Measurements from ENCODE around the gene ETHE1. TPM values are rescaled to one million over a fixed set of nuclear protein-coding genes. Genes with fewer than 3 reads are reported as not detected.

The ETHE1 gene
- polyA plus RNA-seq, 3 donors, result 71.2 to 135 (median 111) TPM

GRCh38 chr19:43541920-43542650 lies 15.1 kb upstream of the ETHE1 start:
- Mint-ChIP-seq H3K27ac (peak overlapping the region in 1 of 7 donors; percentile 42), H3K4me1 (no peaks in the 10 kb centered on the region), H3K9me3 (peaks cover 0 to 4% (median 0%) of the 10 kb centered on the region in 7 donors), H3K27me3 (ENCODE audit: low read depth in 3 of 3) (no peaks in the 10 kb centered on the region), H3K36me3 (peaks cover 73 to 94% of the 10 kb centered on the region in 2 donors), H3K4me3 (no peak overlapping the region)
- no peak overlapping the region for H3K27ac ChIP-seq (ENCODE audit: low read depth in 1 of 2, low read length in 2 of 2)
- H3K79me2 ChIP-seq (ENCODE audit: insufficient read depth, low read length), result no peaks in the 10 kb centered on the region
- H2AFZ ChIP-seq (ENCODE audit: insufficient read depth, low read depth, low read length, poor library complexity, severe bottlenecking), result no peak overlapping the region
- H4K20me1 ChIP-seq (ENCODE audit: insufficient read depth, low read length), result no peaks in the 10 kb centered on the region
- no peak for DNase-seq
- no peak for TF ChIP-seq CTCF (IDR thresholded peaks at IDR 0.05)
- no peak overlapping the region for H3K4me3 ChIP-seq (replicated peaks in 1 of 3; ENCODE audit: low read depth in 2 of 3, low read length in 3 of 3)
- no CpG with 5 or more reads among the region's 5 CpGs for WGBS (ENCODE audit: insufficient coverage)
- no peaks in the 10 kb centered on the region for H3K27me3 ChIP-seq (ENCODE audit: control insufficient read depth in 2 of 2, insufficient read depth in 2 of 2, low read length in 2 of 2)
- intact Hi-C loops (cut with micrococcal nuclease), result no loop called here
- no peaks in the 10 kb centered on the region for H3K4me1 ChIP-seq (ENCODE audit: control insufficient read depth in 1 of 2, insufficient read depth in 2 of 2, low read length in 2 of 2)
- no peak overlapping the region for H3K9ac ChIP-seq (ENCODE audit: insufficient read depth, low read length, poor library complexity, severe bottlenecking)
- no peaks in the 10 kb centered on the region for H3K9me3 ChIP-seq (replicated peaks in 1 of 2; ENCODE audit: control insufficient read depth in 1 of 2, insufficient read depth in 1 of 2, low read length in 2 of 2)
- H3K4me2 ChIP-seq (replicated peaks; ENCODE audit: extremely low read depth, low read length, poor library complexity, severe bottlenecking), result no peak overlapping the region
- peaks cover 61 to 87% of the 10 kb centered on the region in 2 donors for H3K36me3 ChIP-seq (replicated peaks in 1 of 2; ENCODE audit: control insufficient read depth in 1 of 2, insufficient read depth in 2 of 2, low read length in 2 of 2)

- Histone ChIP-seq H4K20me1 (ENCODE audit: insufficient read depth, low read length) (no peaks in the 10 kb centered on the region), H3K4me2 (replicated peaks; ENCODE audit: extremely low read depth, low read length, poor library complexity, severe bottlenecking) (no peak overlapping the region), H3K4me1 (ENCODE audit: control insufficient read depth in 1 of 2, insufficient read depth in 2 of 2, low read length in 2 of 2) (no peaks in the 10 kb centered on the region), H2AFZ (ENCODE audit: insufficient read depth, low read depth, low read length, poor library complexity, severe bottlenecking) (no peak overlapping the region), H3K9ac (ENCODE audit: insufficient read depth, low read length, poor library complexity, severe bottlenecking) (no peak overlapping the region), H3K27me3 (ENCODE audit: control insufficient read depth in 2 of 2, insufficient read depth in 2 of 2, low read length in 2 of 2) (no peaks in the 10 kb centered on the region), H3K27ac (ENCODE audit: low read depth in 1 of 2, low read length in 2 of 2) (no peak overlapping the region), H3K4me3 (replicated peaks in 1 of 3; ENCODE audit: low read depth in 2 of 3, low read length in 3 of 3) (no peak overlapping the region), H3K36me3 (replicated peaks in 1 of 2; ENCODE audit: control insufficient read depth in 1 of 2, insufficient read depth in 2 of 2, low read length in 2 of 2) (peaks cover 48 to 73% of the 10 kb centered on the region in 2 donors), H3K79me2 (ENCODE audit: insufficient read depth, low read length) (no peaks in the 10 kb centered on the region), H3K9me3 (replicated peaks in 1 of 2; ENCODE audit: control insufficient read depth in 1 of 2, insufficient read depth in 1 of 2, low read length in 2 of 2) (no peaks in the 10 kb centered on the region)
- no peak overlapping the region for H3K4me3 Mint-ChIP-seq
- no peak for TF ChIP-seq CTCF (IDR thresholded peaks at IDR 0.05)
- peaks cover 0 to 4% (median 0%) of the 10 kb centered on the region in 7 donors for H3K9me3 Mint-ChIP-seq
- no peak overlapping the region for H3K27ac Mint-ChIP-seq
- DNase-seq, result no peak
- intact Hi-C loops (cut with micrococcal nuclease), result no loop called here
- H3K4me1 Mint-ChIP-seq, result peaks cover 2% of the 10 kb centered on the region
- peaks cover 0 to 2% (median 0%) of the 10 kb centered on the region in 3 donors for H3K27me3 Mint-ChIP-seq (ENCODE audit: low read depth in 3 of 3)
- 94% methylated on average over 2 of the region's 3 CpGs for WGBS (ENCODE audit: insufficient coverage)
- H3K36me3 Mint-ChIP-seq, result peaks cover 70 to 89% of the 10 kb centered on the region in 2 donors
Measured at GRCh38 chr19:43540381-43540780, 13.4 kb upstream of the ETHE1 start.

Data from CD14-positive monocyte (primary cell).